Stimulated activated CD8-positive, alpha-beta memory T cell treated with anti-CD3 and anti-CD28 coated beads, Interleukin-7, amount 100 ng/mL, for 48 hours (primary cell): Measurements from ENCODE around the gene ATP13A5.

Experiments used
- DNase-seq, 2 donors: peaks; one replicate each; pipeline ENCODE4 v3.0.0-alpha.2; 2020; ENCODE audit warnings: low read depth in 1 of 2; ENCODE audit errors: extremely low read depth in 1 of 2

Gene ATP13A5

DNA sequence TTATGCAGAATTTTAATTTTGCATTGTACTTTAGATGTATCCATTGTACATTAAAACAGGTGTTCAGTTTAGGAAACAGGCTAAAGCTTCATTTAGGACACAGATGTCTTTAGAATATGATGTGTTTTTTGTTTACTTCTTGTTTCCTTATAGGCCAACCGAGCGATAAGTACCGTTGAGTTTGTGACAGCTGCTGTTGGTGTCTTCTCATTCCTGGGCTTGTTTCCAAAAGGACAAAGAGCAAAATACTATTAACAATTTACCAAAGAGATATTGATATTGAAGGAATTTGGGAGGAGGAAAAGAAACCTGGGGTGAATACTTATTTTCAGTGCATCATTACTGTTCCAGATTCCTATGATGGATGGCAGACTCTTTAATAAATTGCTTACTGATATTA is 108.1 kb downstream of the ATP13A5 start:
- no peak for DNase-seq

- DNase-seq = no peak
Observed at GRCh38 chr3:193269343-193270028, 109.1 kb downstream of the ATP13A5 start.

DNA sequence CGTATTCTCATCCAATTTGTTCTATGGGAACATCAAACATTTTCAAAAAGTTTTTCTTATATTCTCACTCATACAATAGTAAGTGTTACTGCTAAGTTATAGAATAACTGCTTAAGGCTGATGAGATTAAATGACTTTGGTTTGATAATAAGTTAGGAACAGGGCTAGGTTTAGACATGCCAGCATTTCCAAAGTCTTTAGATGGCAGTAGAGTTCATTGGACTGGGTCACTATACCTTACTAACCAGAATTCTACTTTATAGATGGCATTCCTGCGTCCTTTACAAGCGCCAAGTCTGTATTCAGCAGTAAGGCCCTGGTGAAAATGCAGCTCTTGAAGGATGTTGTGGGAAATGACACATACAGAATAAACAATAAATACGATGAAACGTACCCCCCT is 115.8 kb downstream of the ATP13A5 start:
- DNase-seq = no peak

- DNase-seq = no peak
Observed at GRCh38 chr3:193261970-193262369, 116.6 kb downstream of the ATP13A5 start.

DNA sequence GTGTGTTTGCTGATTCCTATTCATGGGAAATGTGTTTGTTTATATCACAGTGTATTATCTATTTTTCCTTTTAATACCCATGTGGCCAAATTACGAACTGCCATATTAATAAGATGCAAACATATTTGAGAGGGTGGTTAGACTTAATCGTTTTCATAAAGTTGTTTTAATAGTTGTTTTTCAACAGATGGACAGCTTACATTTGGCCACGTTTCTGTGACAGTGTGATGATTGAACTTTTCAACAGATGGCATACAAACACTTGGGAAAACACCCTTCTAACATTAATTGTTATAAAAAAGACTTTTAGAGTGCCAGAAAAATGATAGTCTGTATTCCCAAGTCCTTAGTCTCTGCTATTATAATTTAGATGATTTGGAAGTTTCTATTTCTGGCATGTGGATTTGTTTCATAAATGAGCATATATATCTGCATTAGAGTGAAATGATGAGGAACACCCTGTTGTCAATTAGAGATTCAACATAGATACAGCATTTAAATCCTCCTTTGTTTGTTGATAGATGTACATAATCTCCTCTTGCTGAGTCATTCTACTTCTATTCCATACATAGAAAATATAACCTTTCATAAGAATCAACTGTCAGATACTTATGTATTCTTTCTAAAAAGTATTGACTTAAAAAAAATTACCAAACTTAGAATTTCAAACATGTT is 124.4 kb downstream of the ATP13A5 start:
- DNase-seq = no peak

- DNase-seq = no peak
Observed at GRCh38 chr3:193250492-193250891, 128.1 kb downstream of the ATP13A5 start.

DNA sequence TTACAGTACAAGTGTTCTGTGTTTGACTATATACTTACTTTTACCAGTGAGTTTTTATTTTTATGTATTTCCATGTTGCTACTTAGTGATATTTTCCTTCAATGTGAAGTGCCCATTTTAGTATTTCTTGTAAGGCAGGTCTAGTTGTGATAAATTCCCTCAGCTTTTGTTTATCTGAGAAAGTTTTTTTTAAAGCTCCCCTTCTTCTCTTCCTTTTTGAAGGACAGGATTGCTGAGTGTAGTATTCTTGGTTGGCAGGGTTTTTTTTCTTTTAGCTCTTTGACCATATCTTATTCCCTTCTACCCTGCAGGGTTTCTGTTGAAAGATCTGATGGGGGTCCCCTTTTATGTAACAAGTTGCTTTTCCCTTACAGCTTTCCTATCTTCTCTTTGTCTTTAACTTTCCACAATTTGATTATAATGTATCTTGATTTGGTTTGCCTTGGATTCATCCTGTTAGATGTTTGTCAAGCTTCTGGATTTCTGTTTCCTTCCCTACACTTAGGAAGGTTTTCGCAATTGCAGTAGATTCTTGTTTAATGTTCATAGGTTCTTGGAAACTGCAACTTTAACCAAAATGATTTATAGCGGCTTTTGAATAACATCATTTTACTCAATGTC is 129.6 kb downstream of the ATP13A5 start:
- DNase-seq = no peak

DNA sequence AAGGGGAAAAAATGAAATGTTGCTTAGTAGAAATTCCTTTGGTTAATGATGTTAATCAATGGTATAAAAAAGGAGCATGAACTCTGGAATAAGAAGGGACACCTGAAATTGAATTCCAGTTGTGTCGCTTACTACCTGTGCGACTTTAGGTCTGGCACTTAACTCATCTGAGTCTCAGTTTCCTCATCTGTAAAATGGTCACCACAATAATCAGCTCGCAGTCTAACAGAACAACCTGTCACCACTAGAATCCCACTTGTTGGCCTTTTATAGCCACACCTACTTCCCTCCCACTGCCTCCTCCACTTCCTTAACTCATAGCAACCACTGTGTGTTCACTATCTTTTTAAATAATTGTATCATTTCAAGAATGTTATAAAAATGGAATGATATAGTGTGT is 135.0 kb downstream of the ATP13A5 start:
- DNase-seq = no peak

DNA sequence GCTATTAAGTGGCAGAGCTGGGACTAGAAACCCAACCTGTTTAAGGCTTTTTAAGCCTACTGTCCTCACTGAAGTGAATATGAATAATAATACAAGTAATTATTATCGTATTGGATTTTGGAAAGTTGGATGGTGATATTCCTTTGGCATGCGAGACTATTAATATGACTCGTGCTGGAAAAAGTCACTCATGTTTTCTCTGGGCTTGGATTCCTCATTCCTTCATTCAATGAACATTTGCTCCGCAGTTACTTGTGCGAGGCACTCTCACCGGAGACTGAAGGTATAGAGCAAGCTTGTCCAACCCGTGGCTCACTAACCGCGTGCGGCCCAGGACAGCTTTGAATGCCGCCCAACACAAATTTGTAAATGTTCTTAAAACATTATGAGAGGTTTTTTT is 136.8 kb downstream of the ATP13A5 start:
- no peak for DNase-seq

DNA sequence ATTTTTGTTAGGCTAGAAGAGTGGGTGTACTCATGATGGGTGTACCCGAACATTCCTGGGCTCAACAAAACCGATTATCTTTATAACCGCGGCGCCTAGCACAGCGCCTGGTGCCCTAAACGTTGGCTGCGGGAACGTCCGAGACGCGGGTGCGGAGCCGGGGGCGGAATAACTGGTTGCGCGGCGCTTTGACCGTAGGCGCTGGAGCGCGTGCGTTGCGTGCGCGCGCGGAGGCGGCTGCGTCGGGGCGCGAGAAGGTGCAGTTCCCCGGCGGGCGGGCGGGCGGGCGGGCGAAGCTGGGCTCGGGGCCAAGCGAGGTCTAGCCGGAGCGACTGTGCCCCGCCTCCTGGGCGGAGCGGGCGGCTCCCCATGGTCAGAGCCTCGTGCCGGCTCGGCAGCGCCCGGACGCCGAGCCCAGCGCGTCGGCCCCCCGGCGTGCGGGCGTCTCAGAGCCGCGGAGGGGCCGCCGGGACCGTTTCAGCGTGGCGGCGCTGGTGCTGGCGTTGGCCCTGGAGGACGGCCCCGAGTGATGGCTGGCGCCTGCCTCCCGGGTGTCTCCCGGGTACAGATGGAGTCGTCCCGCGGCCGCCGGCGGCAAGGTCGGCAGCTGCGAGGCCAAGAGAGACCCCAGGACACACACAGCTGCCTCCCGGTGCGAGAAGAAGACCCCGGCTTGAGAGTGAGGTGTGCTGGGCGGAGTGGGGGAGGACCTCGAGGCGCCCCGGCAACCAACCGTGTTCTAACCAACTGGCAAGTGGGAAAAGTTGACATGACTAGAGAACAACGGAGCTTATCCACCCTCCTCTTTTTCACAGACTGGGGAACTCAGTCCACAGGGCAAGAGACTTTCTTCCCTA is 137.5 kb downstream of the ATP13A5 start, which contains the start of gene PLAAT1:
TSS of gene PLAAT1 (plus strand) at position 373 of the 857 bp plus-strand sequence. CDS start 14,429 bp downstream, outside the sequence.
- DNase-seq = no peak

DNA sequence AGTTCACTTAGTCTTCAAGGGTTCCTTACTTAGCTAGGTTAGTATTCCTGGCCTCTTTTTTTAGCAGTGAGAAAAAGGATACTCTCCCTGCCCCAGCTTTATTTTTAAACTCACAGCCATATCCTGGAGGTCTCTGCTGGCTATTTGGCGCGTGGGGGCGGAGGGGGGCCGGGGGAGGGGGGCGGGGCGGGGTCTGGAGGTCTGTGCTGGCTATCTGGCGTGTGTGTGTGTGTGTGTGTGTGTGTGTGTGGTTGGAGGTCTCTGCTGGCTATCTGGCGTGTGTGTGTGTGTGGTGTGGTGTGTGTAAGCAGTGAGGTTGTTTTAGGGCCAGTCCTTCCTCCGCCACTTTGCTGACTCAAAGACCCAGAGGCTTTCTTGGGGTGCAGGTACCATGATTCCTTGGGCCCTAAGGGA is 138.1 kb downstream of the ATP13A5 start:
- DNase-seq = no peak

DNA sequence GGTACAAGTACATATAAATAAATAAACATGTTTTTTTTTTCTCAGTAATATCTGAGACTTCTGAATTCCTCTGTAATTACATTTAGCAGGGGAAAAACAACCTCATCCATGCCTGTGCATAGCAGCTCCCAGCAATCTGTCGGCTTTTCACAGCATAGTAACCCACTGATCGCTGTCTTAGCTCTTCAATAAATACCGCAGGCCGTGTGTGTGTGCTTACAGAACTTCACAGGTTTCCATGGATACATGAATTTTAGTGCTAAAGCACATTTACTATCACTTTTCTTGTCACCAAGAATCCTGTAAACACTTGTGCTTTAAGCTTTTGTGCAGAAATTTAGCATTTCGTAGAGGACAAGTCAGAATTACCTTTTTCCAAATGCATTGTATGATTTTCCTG is 141.5 kb downstream of the ATP13A5 start:
- no peak for DNase-seq

- no peak for DNase-seq
Observed at GRCh38 chr3:193236599-193236998, 142.0 kb downstream of the ATP13A5 start.

- no peak for DNase-seq
Observed at GRCh38 chr3:193231201-193231600, 147.4 kb downstream of the ATP13A5 start.

- no peak for DNase-seq
Observed at GRCh38 chr3:193230610-193231009, 147.9 kb downstream of the ATP13A5 start.

- DNase-seq = no peak
Observed at GRCh38 chr3:193229851-193230420, 148.6 kb downstream of the ATP13A5 start.

GRCh38 chr3:193228206-193228605 is 150.3 kb downstream of the ATP13A5 start:
- DNase-seq = no peak

- no peak for DNase-seq
Observed at GRCh38 chr3:193225302-193226125, 153.0 kb downstream of the ATP13A5 start.
